ENCODE data around the gene EPB41L3.

The EPB41L3 gene

DNA sequence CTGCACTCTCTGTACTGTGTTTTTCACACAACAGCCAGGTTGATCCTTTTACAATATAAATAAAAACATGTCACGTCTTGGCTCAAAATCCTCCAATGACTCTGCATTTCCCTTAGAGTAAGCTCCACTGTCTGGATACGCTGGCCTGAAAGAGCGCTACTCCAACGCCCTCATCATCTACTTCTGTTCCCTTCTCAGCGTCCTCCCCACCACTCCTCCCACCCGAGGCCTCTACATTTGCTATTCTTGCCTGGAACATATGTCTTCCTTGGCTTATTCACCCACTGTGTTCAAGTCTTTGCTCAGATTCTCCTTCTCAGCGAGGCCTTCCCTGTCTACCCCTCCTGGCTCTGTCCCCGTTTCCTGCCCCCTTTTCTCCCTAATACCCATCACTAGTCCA is 37.6 kb downstream of the EPB41L3 start:
- Histone ChIP-seq H3K36me3 (ENCODE audit: control insufficient read depth, insufficient read depth, low read length) (no peaks in the 10 kb centered on the region), H3K27me3 (replicated peaks; ENCODE audit: control insufficient read depth, insufficient read depth, low read length) (no peaks in the 10 kb centered on the region; the same call in 1 of the 2 replicates), H3K4me3 (replicated peaks; ENCODE audit: low read depth, low read length) (no peak overlapping the region)
- no peak for TF ChIP-seq CTCF (IDR thresholded peaks at IDR 0.05; ENCODE audit: insufficient read depth, low read length, poor library complexity, severe bottlenecking)
- DNase-seq (ENCODE audit: extremely low read depth, insufficient read length) = no peak

DNA sequence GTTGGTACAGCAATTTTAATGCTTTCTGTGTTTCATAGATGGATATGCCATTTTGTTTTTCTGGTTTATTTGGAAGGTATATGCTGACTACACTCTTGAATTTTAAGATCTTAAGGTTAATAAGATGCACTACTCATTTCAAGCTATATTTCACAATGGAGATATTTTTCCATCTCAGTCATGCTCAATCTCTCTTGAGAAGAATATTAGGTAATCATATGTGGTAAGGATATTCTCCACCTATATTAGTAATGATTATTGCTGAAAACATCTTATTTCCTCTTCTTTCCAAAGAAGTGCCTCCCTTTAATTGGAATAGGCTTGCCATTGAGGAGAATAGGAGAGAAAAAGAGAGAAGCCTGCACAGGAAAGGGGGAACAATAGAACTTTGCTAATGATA is 40.1 kb downstream of the EPB41L3 start:
- TF ChIP-seq CTCF (IDR thresholded peaks at IDR 0.05; ENCODE audit: insufficient read depth, low read length, poor library complexity, severe bottlenecking) = no peak
- no peak overlapping the region for H3K4me3 ChIP-seq (replicated peaks; ENCODE audit: low read depth, low read length)
- H3K27me3 ChIP-seq (replicated peaks; ENCODE audit: control insufficient read depth, insufficient read depth, low read length) = no peaks in the 10 kb centered on the region
- DNase-seq (ENCODE audit: extremely low read depth, insufficient read length) = no peak
- no peaks in the 10 kb centered on the region for H3K36me3 ChIP-seq (ENCODE audit: control insufficient read depth, insufficient read depth, low read length)

- Histone ChIP-seq H3K36me3 (ENCODE audit: control insufficient read depth, insufficient read depth, low read length) (no peaks in the 10 kb centered on the region), H3K4me3 (replicated peaks; ENCODE audit: low read depth, low read length) (no peak overlapping the region)
- TF ChIP-seq CTCF (IDR thresholded peaks at IDR 0.05; ENCODE audit: insufficient read depth, low read length, poor library complexity, severe bottlenecking) = no peak
Measured at GRCh38 chr18:5500158-5500939, 43.4 kb downstream of the EPB41L3 start.

DNA sequence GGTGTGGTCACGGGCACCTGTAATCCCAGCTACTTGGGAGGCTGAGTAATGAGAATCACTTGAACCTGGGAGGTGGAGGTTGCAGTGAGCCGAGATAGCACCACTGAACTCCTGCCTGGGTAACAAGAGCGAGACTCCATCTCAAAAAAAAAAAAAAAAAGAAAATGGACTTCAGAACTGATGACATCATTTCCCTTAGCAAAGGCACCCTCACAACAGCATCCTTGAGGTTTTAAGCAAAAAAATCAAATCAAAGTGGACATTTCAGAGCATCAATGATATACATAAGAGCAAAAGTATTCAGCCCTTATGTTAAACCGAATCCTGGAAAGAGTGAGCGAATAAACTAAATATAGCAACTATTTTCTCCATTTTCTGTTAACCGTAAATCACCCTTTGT is 45.3 kb downstream of the EPB41L3 start:
- Histone ChIP-seq H3K27me3 (replicated peaks; ENCODE audit: control insufficient read depth, insufficient read depth, low read length) (no peaks in the 10 kb centered on the region), H3K4me3 (replicated peaks; ENCODE audit: low read depth, low read length) (no peak overlapping the region), H3K36me3 (ENCODE audit: control insufficient read depth, insufficient read depth, low read length) (no peaks in the 10 kb centered on the region)
- TF ChIP-seq CTCF (IDR thresholded peaks at IDR 0.05; ENCODE audit: insufficient read depth, low read length, poor library complexity, severe bottlenecking) = no peak
- DNase-seq (ENCODE audit: extremely low read depth, insufficient read length) = no peak

More at GRCh38 chr18:5500158-5500939, 43.4 kb downstream of the EPB41L3 start:
- no peaks in the 10 kb centered on the region for H3K27me3 ChIP-seq (replicated peaks; ENCODE audit: control insufficient read depth, insufficient read depth, low read length)
- DNase-seq (ENCODE audit: extremely low read depth, insufficient read length) = no peak

DNA sequence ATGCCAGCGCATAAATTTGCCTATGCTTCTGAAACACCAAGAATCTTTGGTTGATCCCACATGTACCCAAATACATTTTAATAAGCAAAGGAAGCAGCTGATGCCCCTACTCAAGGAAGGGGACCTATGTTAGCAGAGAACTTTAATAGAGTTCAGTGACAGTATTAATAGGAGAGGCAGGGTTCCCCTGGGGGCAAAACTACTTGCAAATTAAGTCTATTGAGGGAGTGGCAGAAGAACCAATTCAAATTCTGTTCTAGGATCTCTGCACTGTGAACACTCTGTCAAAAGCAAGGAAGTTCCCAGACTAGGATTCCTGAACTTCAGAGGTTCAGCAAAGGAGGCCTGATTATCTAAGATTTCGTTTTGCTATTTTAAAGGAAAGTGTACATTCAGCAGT is 47.5 kb downstream of the EPB41L3 start:
- Histone ChIP-seq H3K27me3 (replicated peaks; ENCODE audit: control insufficient read depth, insufficient read depth, low read length) (no peaks in the 10 kb centered on the region), H3K4me3 (replicated peaks; ENCODE audit: low read depth, low read length) (no peak overlapping the region), H3K36me3 (ENCODE audit: control insufficient read depth, insufficient read depth, low read length) (no peaks in the 10 kb centered on the region)
- TF ChIP-seq CTCF (IDR thresholded peaks at IDR 0.05; ENCODE audit: insufficient read depth, low read length, poor library complexity, severe bottlenecking) = no peak
- no peak for DNase-seq (ENCODE audit: extremely low read depth, insufficient read length)

Data from GM06990 (cell line).